Astrocyte (in vitro differentiated cells and primary cell): ENCODE measurements around the gene MAIP1. TPM values are rescaled to one million over a fixed set of nuclear protein-coding genes. Genes with fewer than 3 reads are reported as not detected.

Experiments used
- DNase-seq: peaks from one replicate; pipeline ENCODE4 v3.0.0-alpha.2; 2010; ENCODE audit warnings: low read depth
- FAIRE-seq: peaks from 2 replicates; lab custom pipeline; 2011; peaks lifted over from hg19 to GRCh38; lab: Jason Lieb, UNC
- H2AFZ ChIP-seq: 2 replicates; pipeline ENCODE4 v1.6.0; 2012; ENCODE audit warnings: low read depth, low read length, inconsistent platforms
- H3K27ac ChIP-seq: 2 replicates; pipeline ENCODE4 v1.5.1; 2011; ENCODE audit warnings: low read depth, low read length, inconsistent platforms
- H3K27me3 ChIP-seq: 2 replicates; pipeline ENCODE4 v1.6.0; 2011; ENCODE audit warnings: low read length, inconsistent platforms; ENCODE audit not compliant: insufficient read depth
- H3K36me3 ChIP-seq: 2 replicates; pipeline ENCODE4 v1.5.1; 2011; ENCODE audit warnings: low read length, inconsistent platforms; ENCODE audit not compliant: insufficient read depth
- H3K4me1 ChIP-seq: 2 replicates; pipeline ENCODE4 v1.5.1; 2011; ENCODE audit warnings: low read length, inconsistent platforms; ENCODE audit not compliant: insufficient read depth
- H3K4me2 ChIP-seq: 2 replicates; pipeline ENCODE4 v1.6.0; 2012; ENCODE audit warnings: low read length, inconsistent platforms
- H3K4me3 ChIP-seq: 2 replicates; pipeline ENCODE4 v1.5.1; 2011; ENCODE audit warnings: low read depth, mild to moderate bottlenecking, low read length, inconsistent platforms; ENCODE audit not compliant: insufficient read depth
- H3K79me2 ChIP-seq: 2 replicates; pipeline ENCODE4 v1.6.0; 2012; ENCODE audit warnings: mild to moderate bottlenecking, low read length, inconsistent platforms; ENCODE audit not compliant: insufficient read depth
- H3K9ac ChIP-seq: 2 replicates; pipeline ENCODE4 v1.6.0; 2012; ENCODE audit warnings: mild to moderate bottlenecking, low read length, inconsistent platforms
- H3K9me3 ChIP-seq: 2 replicates; pipeline ENCODE4 v1.5.1; 2012; ENCODE audit warnings: low read depth, mild to moderate bottlenecking, low read length, inconsistent platforms; ENCODE audit not compliant: insufficient read depth
- H4K20me1 ChIP-seq: 2 replicates; pipeline ENCODE4 v1.6.0; 2012; ENCODE audit warnings: low read length, inconsistent platforms; ENCODE audit not compliant: insufficient read depth
- H3K27ac Mint-ChIP-seq: one replicate; pipeline ENCODE4 v1.8.0; 2021; ENCODE audit warnings: mild to moderate bottlenecking, mixed read lengths; ENCODE audit not compliant: unreplicated experiment
- H3K27me3 Mint-ChIP-seq: one replicate; pipeline ENCODE4 v1.8.0; 2021; ENCODE audit warnings: low read depth, mixed read lengths; ENCODE audit not compliant: unreplicated experiment
- H3K36me3 Mint-ChIP-seq: one replicate; pipeline ENCODE4 v1.8.0; 2021; ENCODE audit warnings: low read depth, mixed read lengths; ENCODE audit not compliant: unreplicated experiment
- H3K4me1 Mint-ChIP-seq: one replicate; pipeline ENCODE4 v1.8.0; 2021; ENCODE audit warnings: low read depth, mixed read lengths; ENCODE audit not compliant: unreplicated experiment
- H3K4me3 Mint-ChIP-seq: one replicate; pipeline ENCODE4 v1.8.0; 2021; ENCODE audit warnings: mild to moderate bottlenecking, moderate library complexity, mixed read lengths; ENCODE audit not compliant: unreplicated experiment
- H3K9me3 Mint-ChIP-seq: one replicate; pipeline ENCODE4 v1.8.0; 2021; ENCODE audit warnings: mild to moderate bottlenecking, mixed read lengths; ENCODE audit not compliant: unreplicated experiment
- CTCF ChIP-seq: IDR thresholded peaks from 2 replicates; pipeline ENCODE4 v1.5.1; 2011; ENCODE audit warnings: low read depth, mild to moderate bottlenecking, inconsistent platforms, low read length, moderate library complexity; ENCODE audit not compliant: insufficient read depth
- EZH2 ChIP-seq: IDR thresholded peaks from 2 replicates; pipeline ENCODE4 v1.6.1; 2012; ENCODE audit warnings: mild to moderate bottlenecking, low read length, inconsistent platforms; ENCODE audit not compliant: insufficient read depth
- total RNA-seq: library from RNA; stranded (reverse); gene quantifications from 2 replicates; pipeline ENCODE4 v1.2.1, GENCODE V29; 2021

The MAIP1 gene
- total RNA-seq, 1 donor from 2014 or later = 24.4 TPM

DNA sequence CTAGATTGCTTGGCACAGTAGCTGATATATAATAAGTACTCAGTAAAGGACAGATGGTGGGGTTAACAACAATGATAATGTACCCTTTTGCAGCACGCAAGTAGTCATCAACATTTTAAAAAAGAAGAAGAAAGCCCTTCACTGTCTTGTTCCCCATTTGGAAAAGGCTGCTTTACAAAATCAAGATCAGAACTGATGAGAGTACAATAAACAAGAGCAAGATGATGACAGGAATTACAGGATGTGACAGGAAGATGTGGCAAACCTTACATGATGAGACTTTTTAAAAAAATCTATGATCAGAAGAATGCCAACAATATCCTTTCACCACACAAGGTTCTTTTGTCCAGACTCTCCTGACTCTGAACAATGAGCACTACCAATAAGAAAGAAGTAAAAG is 9.2 kb upstream of the MAIP1 start:
- no peak overlapping the region for H3K27ac ChIP-seq
- no peak for TF ChIP-seq EZH2
- TF ChIP-seq CTCF = no peak
- peaks cover 25% of the 10 kb centered on the region for H3K79me2 ChIP-seq
- no peak overlapping the region for H3K4me3 Mint-ChIP-seq
- H3K27ac Mint-ChIP-seq = no peak overlapping the region
- no peaks in the 10 kb centered on the region for H3K4me1 Mint-ChIP-seq
- H3K9me3 Mint-ChIP-seq = no peaks in the 10 kb centered on the region
- peaks cover 9% of the 10 kb centered on the region for H3K36me3 Mint-ChIP-seq
- H3K36me3 ChIP-seq = peaks cover 25% of the 10 kb centered on the region
- H2AFZ ChIP-seq = no peak overlapping the region
- no peaks in the 10 kb centered on the region for H3K27me3 Mint-ChIP-seq
- H3K4me3 ChIP-seq = no peak overlapping the region
- H4K20me1 ChIP-seq = peaks cover 14% of the 10 kb centered on the region
- H3K4me2 ChIP-seq = no peak overlapping the region
- H3K4me1 ChIP-seq = no peaks in the 10 kb centered on the region
- no peak for DNase-seq
- H3K27me3 ChIP-seq = no peaks in the 10 kb centered on the region
- no peaks in the 10 kb centered on the region for H3K9me3 ChIP-seq
- no peak for FAIRE-seq
- no peak overlapping the region for H3K9ac ChIP-seq

- H3K9me3 ChIP-seq = no peaks in the 10 kb centered on the region
- no peak overlapping the region for H3K4me3 Mint-ChIP-seq
- no peaks in the 10 kb centered on the region for H3K9me3 Mint-ChIP-seq
- FAIRE-seq (no peak), DNase-seq (peak; percentile 8)
- H3K79me2 ChIP-seq = peaks cover 29% of the 10 kb centered on the region
- no peaks in the 10 kb centered on the region for H3K27me3 ChIP-seq
- H4K20me1 ChIP-seq = peaks cover 14% of the 10 kb centered on the region
- no peak overlapping the region for H3K27ac Mint-ChIP-seq
- no peak overlapping the region for H3K27ac ChIP-seq
- H3K4me2 ChIP-seq = no peak overlapping the region
- no peaks in the 10 kb centered on the region for H3K4me1 ChIP-seq
- H3K27me3 Mint-ChIP-seq = no peaks in the 10 kb centered on the region
- H3K4me1 Mint-ChIP-seq = no peaks in the 10 kb centered on the region
- peaks cover 9% of the 10 kb centered on the region for H3K36me3 Mint-ChIP-seq
- H3K4me3 ChIP-seq = no peak overlapping the region
- H3K36me3 ChIP-seq = peaks cover 25% of the 10 kb centered on the region
- TF ChIP-seq EZH2 = no peak
- TF ChIP-seq CTCF = no peak
- H2AFZ ChIP-seq = no peak overlapping the region
- H3K9ac ChIP-seq = no peak overlapping the region
Measured at GRCh38 chr2:199946836-199947235, 8.5 kb upstream of the MAIP1 start.

GRCh38 chr2:199950396-199950795 is 5.0 kb upstream of the MAIP1 start:
- Histone ChIP-seq H3K4me2 (no peak overlapping the region), H3K9ac (no peak overlapping the region), H3K36me3 (peaks cover 21% of the 10 kb centered on the region), H3K79me2 (peaks cover 59% of the 10 kb centered on the region), H3K27ac (no peak overlapping the region), H4K20me1 (peaks cover 13% of the 10 kb centered on the region), H3K27me3 (no peaks in the 10 kb centered on the region), H3K9me3 (no peaks in the 10 kb centered on the region), H3K4me3 (no peak overlapping the region), H2AFZ (no peak overlapping the region), H3K4me1 (no peaks in the 10 kb centered on the region)
- Mint-ChIP-seq H3K36me3 (peaks cover 4% of the 10 kb centered on the region), H3K4me1 (peaks cover 4% of the 10 kb centered on the region), H3K9me3 (no peaks in the 10 kb centered on the region), H3K27me3 (no peaks in the 10 kb centered on the region), H3K4me3 (no peak overlapping the region), H3K27ac (no peak overlapping the region)
- FAIRE-seq = no peak
- DNase-seq = no peak
- no peak for TF ChIP-seq CTCF
- TF ChIP-seq EZH2 = no peak
